Stimulated activated CD8-positive, alpha-beta memory T cell treated with anti-CD3 and anti-CD28 coated beads, Interleukin-15, amount 100 ng/mL, for 1 hour (primary cell): Measurements from ENCODE around the gene FRG2B.
"Not testable (repeated sequence)": the region's sequence is repeated elsewhere in the genome, so short reads cannot be mapped to it uniquely, and the experiment has no call there.

ENCODE experiments used
- DNase-seq: peaks from one replicate; pipeline ENCODE4 v3.0.0-alpha.2; 2020; ENCODE audit warnings: low read depth

Gene FRG2B

GRCh38 chr10:133626695-133627094 lies at the start of gene FRG2B:
FRG2B (minus strand) TSS chr10:133626795; CDS start chr10:133626742, 53 bp downstream.
- not testable (repeated sequence) for DNase-seq

- not testable (repeated sequence) for DNase-seq
Measured at GRCh38 chr10:133667446-133667845, 40.9 kb upstream of the FRG2B start.

GRCh38 chr10:133663544-133664160 lies 37.1 kb upstream of the FRG2B start:
- DNase-seq: not testable (repeated sequence)

DNA sequence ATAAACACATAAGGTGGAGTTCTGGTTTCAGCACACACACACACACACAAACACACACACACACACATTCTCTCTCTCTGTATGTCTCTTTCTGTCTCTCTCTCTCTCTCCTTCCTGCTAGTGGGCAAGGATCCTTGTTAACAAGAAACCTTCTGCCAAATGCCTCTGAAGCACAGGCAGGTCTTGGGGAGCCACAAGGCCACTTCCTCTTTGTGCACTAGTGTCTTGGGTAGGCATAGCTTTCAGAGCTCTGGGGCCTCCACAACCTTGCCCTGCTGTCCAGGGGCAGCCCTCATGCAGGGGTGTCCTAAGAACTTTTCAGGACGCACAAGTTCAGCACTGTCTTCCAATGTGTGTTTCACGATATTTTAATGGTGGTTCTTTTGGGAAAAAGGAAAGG lies 34.5 kb upstream of the FRG2B start:
- not testable (repeated sequence) for DNase-seq

DNA sequence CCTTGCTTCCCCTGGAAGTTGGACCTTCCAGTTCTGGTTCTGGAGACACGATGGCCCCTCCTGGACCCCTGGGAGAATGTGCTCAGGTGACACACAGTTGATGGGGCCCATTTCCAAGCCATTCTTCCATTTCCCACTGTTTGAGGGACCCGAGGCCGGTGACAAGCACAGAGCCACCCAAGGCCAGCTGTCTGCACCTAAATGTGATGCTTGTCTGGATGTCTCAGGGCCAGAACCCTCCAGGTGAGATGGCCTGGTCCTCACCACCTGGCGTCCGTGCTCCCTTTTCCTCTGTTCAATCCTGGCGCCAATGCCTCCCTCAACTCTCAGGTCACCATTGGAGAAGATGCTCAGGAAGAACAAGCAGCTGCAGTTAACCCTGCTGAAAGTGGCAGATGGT lies 33.9 kb upstream of the FRG2B start:
- DNase-seq: not testable (repeated sequence)

GRCh38 chr10:133657276-133657675 lies 30.7 kb upstream of the FRG2B start:
- DNase-seq: not testable (repeated sequence)

- not testable (repeated sequence) for DNase-seq
Measured at GRCh38 chr10:133648872-133649455, 22.4 kb upstream of the FRG2B start.

GRCh38 chr10:133647075-133647748 lies 20.6 kb upstream of the FRG2B start:
- not testable (repeated sequence) for DNase-seq

DNA sequence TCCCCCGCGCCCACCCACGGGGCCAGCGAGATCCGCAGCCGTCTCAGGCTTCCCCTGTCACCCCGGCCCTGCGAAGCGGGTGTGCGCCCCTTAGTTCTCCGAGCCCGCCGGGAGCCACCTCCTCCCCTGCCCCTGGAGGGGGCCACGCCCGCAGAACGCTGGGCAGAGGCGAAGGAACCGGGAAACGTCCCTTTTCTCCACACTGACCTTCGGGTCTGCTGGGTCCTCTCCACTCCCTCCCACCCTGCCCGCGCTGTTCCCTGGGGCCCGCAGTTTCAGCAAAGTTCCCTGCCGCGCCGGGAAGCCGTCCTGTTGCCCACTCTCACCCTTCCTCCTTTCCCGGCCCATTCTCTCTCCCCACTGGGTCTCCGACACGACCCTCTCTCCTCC lies 11.2 kb upstream of the FRG2B start:
- DNase-seq: not testable (repeated sequence)

DNA sequence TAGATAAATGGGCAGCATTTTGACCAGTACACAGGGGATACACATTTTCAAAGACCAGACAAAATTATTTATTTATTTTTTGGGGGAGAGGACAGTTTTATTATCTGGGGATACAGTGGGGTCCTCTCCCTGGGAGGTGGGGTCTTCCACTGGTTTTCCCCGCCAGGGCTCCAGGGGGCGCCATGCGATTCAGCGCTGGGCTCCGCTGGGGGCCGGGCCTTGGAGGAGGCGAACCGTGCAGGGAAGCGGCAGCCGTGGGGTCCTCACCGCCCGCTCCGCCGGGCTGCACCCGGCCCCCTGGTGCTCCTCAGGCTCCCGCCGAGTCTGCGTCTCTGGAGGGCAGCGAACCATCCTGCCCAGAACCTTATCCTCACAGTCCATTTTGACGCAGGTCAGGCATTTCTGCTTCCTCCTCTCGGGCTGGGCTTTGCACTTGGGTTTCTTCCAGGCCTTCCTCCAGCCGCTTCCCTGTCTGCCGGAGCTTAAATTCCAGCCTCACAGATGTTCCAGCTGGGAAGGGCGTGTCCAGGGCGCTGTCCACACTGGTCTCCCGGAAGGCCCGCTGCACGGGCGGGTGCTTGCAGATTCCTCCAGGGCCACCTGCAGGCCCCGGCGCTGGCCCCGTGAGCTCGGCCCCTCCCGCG lies 10.7 kb upstream of the FRG2B start:
- DNase-seq: not testable (repeated sequence)

GRCh38 chr10:133630723-133631249 lies 4.2 kb upstream of the FRG2B start:
- not testable (repeated sequence) for DNase-seq

GRCh38 chr10:133622544-133622943 lies 4.1 kb downstream of the FRG2B start:
- not testable (repeated sequence) for DNase-seq

- DNase-seq: no peak
Measured at GRCh38 chr10:133618851-133619250, 7.7 kb downstream of the FRG2B start.

DNA sequence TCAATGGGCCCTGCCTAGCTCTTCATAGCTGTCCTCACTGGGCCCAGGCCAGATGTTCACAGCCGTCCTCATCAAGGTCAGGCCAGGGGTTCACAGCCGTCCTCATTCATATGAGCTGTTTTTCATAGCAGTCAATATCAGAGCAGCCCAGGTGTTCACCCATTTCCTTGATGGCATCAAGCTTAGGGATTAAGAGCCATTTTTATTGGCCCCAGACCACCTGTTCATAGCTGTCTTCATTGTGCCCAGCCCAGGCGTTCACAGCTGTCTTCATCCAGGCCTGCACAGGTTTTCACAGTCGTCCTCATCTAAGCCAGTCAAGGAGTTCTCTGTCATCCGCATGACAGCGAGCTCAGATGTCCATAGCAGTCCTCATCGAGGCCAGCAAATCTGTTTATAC lies 9.4 kb downstream of the FRG2B start:
- no peak for DNase-seq

GRCh38 chr10:133616371-133617130 lies 10.0 kb downstream of the FRG2B start:
- DNase-seq: no peak

- DNase-seq: no peak
Measured at GRCh38 chr10:133614830-133615580, 11.6 kb downstream of the FRG2B start.

- DNase-seq: no peak
Measured at GRCh38 chr10:133613699-133614098, 12.9 kb downstream of the FRG2B start.

GRCh38 chr10:133611079-133611478 lies 15.5 kb downstream of the FRG2B start:
- no peak for DNase-seq

- no peak for DNase-seq
Measured at GRCh38 chr10:133608855-133609254, 17.7 kb downstream of the FRG2B start.

GRCh38 chr10:133603434-133603833 lies 23.2 kb downstream of the FRG2B start:
- DNase-seq: not testable (repeated sequence)

DNA sequence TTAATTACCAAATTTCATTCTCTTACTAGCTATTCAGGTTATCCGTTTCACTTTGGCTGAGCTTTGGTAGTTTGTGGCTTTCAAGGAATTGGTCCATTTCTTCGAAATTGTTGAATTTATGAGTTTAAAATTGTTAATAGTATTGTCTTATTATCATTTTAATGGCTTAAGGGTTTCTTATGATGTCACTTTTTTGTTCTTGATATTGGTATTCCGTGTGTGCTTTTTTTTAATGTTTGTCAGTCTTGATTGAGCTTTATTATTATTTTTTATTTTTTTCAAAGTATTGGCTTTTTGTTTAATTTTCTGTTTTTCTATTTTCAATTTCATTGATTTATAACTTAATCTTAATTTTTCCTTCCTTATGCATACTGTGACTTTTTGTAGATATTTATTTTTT lies 25.9 kb downstream of the FRG2B start:
- no peak for DNase-seq
